Activated effector memory CD4-positive, alpha-beta T cell treated with Interleukin-2 at 50 U/mL for 16 hours (primary cell): ENCODE data around the gene CPNE6.

Experiments used
- DNase-seq: peaks from one replicate; pipeline ENCODE4 v3.0.0-alpha.2; 2020

CPNE6 gene

GRCh38 chr14:24070285-24071143 is 848 bp upstream of the CPNE6 start:
- DNase-seq, result no peak

GRCh38 chr14:24071836-24072430 is 571 bp downstream of the CPNE6 start:
- no peak for DNase-seq

GRCh38 chr14:24072436-24072835 is 1.1 kb downstream of the CPNE6 start:
- DNase-seq, result no peak

GRCh38 chr14:24072881-24073877 is 1.8 kb downstream of the CPNE6 start:
- DNase-seq, result no peak

GRCh38 chr14:24074625-24075484 is 3.5 kb downstream of the CPNE6 start:
- no peak for DNase-seq

GRCh38 chr14:24075485-24076301 is 4.3 kb downstream of the CPNE6 start:
- DNase-seq, result no peak

GRCh38 chr14:24076302-24076601 is 4.9 kb downstream of the CPNE6 start:
- DNase-seq, result no peak

GRCh38 chr14:24077086-24077485 is 5.7 kb downstream of the CPNE6 start:
- no peak for DNase-seq

GRCh38 chr14:24078146-24078545 is 6.8 kb downstream of the CPNE6 start:
- no peak for DNase-seq

- DNase-seq, result no peak
Measured at GRCh38 chr14:24079491-24080141, 8.3 kb downstream of the CPNE6 start.

- no peak for DNase-seq
Measured at GRCh38 chr14:24080142-24080530, 8.8 kb downstream of the CPNE6 start.

- peak; percentile 66 for DNase-seq
Measured at GRCh38 chr14:24080888-24081738, 9.8 kb downstream of the CPNE6 start.

GRCh38 chr14:24081739-24082211 is 10.4 kb downstream of the CPNE6 start:
- DNase-seq, result no peak

GRCh38 chr14:24082411-24083080 is 11.2 kb downstream of the CPNE6 start:
- no peak for DNase-seq

- DNase-seq, result no peak
Measured at GRCh38 chr14:24083462-24083861, 12.1 kb downstream of the CPNE6 start.

- DNase-seq, result no peak
Measured at GRCh38 chr14:24084440-24084839, 13.1 kb downstream of the CPNE6 start.

GRCh38 chr14:24085215-24085614 is 13.9 kb downstream of the CPNE6 start:
- DNase-seq, result no peak

- DNase-seq, result no peak
Measured at GRCh38 chr14:24086193-24086955, 15.0 kb downstream of the CPNE6 start.
